Right atrium auricular region (tissue), 2 donors: ENCODE data around the gene RASSF4. TPM values are rescaled to one million over a fixed set of nuclear protein-coding genes. Genes with fewer than 3 reads are reported as not detected.

ENCODE experiments used
- DNase-seq: peaks from one replicate; pipeline ENCODE4 v3.0.0-alpha.2; 2019; ENCODE audit warnings: low spot score
- H3K27ac ChIP-seq, 2 donors: fragments of 200-600 bp; sonication (generic); 1 replicate in 1 of 2; 2 replicates in 1 of 2; pipeline ENCODE4 v1.5.1; 2016 to 2019
- H3K27me3 ChIP-seq, 2 donors: fragments of 200-600 bp; sonication (generic); one replicate each; pipeline versions ENCODE4 v1.5.1 to v1.6.0; 2017 to 2019
- H3K36me3 ChIP-seq: fragments of 200-600 bp; sonication (generic); one replicate; pipeline ENCODE4 v1.5.1; 2016
- H3K4me1 ChIP-seq, 2 donors: fragments of 200-600 bp; sonication (generic); one replicate each; pipeline versions ENCODE4 v1.5.1 to v1.6.0; 2017 to 2019
- H3K4me3 ChIP-seq, 2 donors: fragments of 200-600 bp; sonication (generic); 1 replicate in 1 of 2; 2 replicates in 1 of 2; pipeline ENCODE4 v1.5.1; 2017 to 2019; ENCODE audit warnings: mild to moderate bottlenecking in 1 of 2, moderate library complexity in 1 of 2
- H3K9me3 ChIP-seq, 2 donors: fragments of 200-600 bp; sonication (generic); one replicate each; pipeline ENCODE4 v1.5.1; 2019
- CTCF ChIP-seq, 2 donors: fragments of 200-600 bp; sonication (generic); IDR thresholded peaks; one replicate each; pipeline ENCODE4 v1.5.1; 2019; ENCODE audit warnings: antibody characterized with exemption in 2 of 2
- total RNA-seq, 2 donors: library from RNA; depleted of rRNA; stranded (reverse); fragments of >200 nt; gene quantifications; one replicate each; pipeline ENCODE4 v1.1.0, GENCODE V29; 2016

The RASSF4 gene
- total RNA-seq, 2 donors from 2014 or later: 43.3 to 43.4 TPM

DNA sequence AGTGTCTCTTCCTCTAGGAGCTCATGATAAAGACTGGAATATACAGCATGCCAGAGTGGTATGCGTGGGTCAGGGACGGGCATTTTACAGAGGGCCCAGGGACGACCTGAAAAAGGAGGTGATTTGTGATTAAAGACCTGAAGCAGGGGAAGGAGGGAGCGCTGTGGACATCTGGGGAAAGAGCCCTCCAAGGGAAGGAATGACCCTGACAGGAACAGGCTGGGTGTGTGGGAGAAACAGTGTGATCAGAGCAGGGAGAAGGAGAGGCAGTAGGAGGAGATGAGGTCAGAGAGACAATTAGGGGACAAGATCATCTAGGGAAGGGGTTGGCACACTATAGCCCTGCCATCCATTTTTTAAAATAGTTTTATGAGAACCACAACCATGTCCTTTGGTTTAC lies 3.4 kb upstream of the RASSF4 start:
- H3K9me3 ChIP-seq: no peaks in the 10 kb centered on the region
- H3K27ac ChIP-seq: peak overlapping the region; percentile 94 to 96
- TF ChIP-seq CTCF (IDR thresholded peaks at IDR 0.05): no peak
- no peak overlapping the region for H3K4me3 ChIP-seq
- peaks cover 0 to 57% of the 10 kb centered on the region in 2 donors for H3K4me1 ChIP-seq
- DNase-seq: peak; percentile 36
- no peaks in the 10 kb centered on the region for H3K36me3 ChIP-seq
- H3K27me3 ChIP-seq: no peaks in the 10 kb centered on the region

DNA sequence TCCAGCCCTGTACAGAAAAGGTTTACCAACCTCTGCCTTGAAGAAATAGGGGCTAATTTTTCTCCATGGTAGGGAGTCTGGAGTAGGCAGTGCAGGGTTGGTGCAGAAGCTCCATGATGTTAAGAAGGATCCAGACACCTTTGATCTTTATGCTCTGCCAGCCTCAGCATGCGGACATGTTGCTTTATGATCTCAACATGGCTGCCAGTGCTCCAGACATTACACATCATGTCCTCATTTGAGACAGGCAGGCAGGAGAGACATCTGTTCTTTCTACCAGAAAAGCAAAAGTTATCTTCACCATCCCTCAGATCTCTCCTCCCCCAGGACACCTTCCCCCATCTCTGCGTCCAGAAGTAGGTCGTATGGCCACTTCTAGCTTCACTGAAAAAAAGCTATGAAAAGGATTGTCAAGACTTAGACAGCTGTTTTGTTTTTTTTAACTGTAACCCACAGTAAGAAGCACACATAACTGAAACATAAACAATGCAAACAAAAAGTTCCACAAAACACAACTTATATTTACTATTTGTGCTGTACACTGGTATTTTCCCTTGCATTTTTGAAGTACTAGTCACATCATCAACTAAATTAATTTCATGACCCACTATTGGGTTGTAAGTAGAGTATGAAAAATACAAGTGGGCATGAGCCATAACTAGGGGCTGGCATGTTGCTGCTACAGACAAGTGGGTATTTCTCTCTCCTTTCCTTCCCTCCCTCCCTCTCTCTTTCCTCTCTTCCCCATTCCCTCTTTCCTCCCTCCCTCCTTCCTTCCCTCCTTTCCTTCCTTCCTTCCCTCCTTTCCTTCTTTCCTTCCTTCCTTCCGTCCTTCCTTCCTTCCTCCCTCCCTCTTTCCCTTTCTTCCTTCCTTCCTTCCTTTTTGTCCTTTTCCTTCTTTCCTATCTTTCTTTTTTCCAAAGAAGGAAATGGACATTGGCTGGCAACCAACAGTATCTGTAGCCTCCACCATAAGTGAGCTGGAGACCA lies 2.6 kb upstream of the RASSF4 start:
- TF ChIP-seq CTCF (IDR thresholded peaks at IDR 0.05): no peak
- Histone ChIP-seq H3K4me3 (no peak overlapping the region), H3K4me1 (peaks cover 0 to 58% of the 10 kb centered on the region in 2 donors), H3K9me3 (no peaks in the 10 kb centered on the region), H3K36me3 (no peaks in the 10 kb centered on the region), H3K27me3 (no peaks in the 10 kb centered on the region), H3K27ac (peak overlapping the region; percentile 94 to 96)
- no peak for DNase-seq

GRCh38 chr10:44958196-44958897 lies 1.3 kb upstream of the RASSF4 start:
- H3K27ac ChIP-seq: peak overlapping the region; percentile 94 to 96
- H3K4me1 ChIP-seq: peaks cover 0 to 63% of the 10 kb centered on the region in 2 donors
- no peaks in the 10 kb centered on the region for H3K36me3 ChIP-seq
- no peaks in the 10 kb centered on the region for H3K9me3 ChIP-seq
- no peaks in the 10 kb centered on the region for H3K27me3 ChIP-seq
- peak overlapping the region; percentile 69 to 83 for H3K4me3 ChIP-seq
- peak; percentile 70 for DNase-seq
- TF ChIP-seq CTCF (IDR thresholded peaks at IDR 0.05): no peak

DNA sequence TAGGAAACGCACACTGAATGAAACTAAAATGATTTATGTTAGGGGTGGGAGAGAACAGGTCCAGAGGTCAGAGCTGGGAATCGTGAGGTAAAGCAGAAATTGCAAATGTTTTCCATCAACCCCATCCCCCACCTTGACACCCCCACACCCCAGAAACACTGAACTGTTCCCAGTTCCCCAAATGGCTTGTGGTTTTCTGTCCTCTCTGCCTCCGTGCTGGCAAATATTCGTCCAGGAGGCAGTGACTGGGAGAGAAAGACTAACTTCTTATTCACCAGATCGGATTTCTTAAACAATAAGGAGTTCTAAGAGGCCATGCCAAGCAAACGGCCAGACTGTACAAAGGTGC lies 730 bp upstream of the RASSF4 start:
- peak overlapping the region; percentile 94 to 96 for H3K27ac ChIP-seq
- H3K4me3 ChIP-seq: peak overlapping the region; percentile 69 to 83
- peaks cover 0 to 64% of the 10 kb centered on the region in 2 donors for H3K4me1 ChIP-seq
- no peak for TF ChIP-seq CTCF (IDR thresholded peaks at IDR 0.05)
- no peaks in the 10 kb centered on the region for H3K9me3 ChIP-seq
- DNase-seq: no peak
- no peaks in the 10 kb centered on the region for H3K36me3 ChIP-seq
- H3K27me3 ChIP-seq: no peaks in the 10 kb centered on the region

DNA sequence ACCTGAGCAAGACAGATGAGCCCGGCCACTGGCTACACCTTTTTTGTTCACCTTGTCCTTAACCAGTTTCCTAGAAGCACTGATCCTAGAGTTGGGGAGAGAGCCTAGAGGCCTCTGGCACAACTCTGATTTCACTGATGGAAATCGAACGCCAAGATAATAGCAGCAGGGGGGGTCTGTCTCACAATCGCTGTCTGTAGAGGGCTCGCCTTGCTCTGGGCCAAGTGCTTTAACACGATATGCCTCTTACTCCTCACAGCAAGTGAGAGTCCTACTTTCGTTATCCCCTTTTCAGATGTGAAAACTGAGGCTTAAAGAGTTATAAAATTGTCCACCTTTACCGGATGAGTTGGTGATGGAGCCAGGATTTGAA lies 472 bp downstream of the RASSF4 start:
- H3K9me3 ChIP-seq: no peaks in the 10 kb centered on the region
- DNase-seq: no peak
- peak overlapping the region; percentile 69 to 83 for H3K4me3 ChIP-seq
- H3K4me1 ChIP-seq: peaks cover 0 to 76% of the 10 kb centered on the region in 2 donors
- no peak for TF ChIP-seq CTCF (IDR thresholded peaks at IDR 0.05)
- H3K36me3 ChIP-seq: no peaks in the 10 kb centered on the region
- peak overlapping the region; percentile 94 to 96 for H3K27ac ChIP-seq
- no peaks in the 10 kb centered on the region for H3K27me3 ChIP-seq
